A673 (cell line): Measurements from ENCODE around the gene C3orf49. TPM values are rescaled to one million over a fixed set of nuclear protein-coding genes. Genes with fewer than 3 reads are reported as not detected.

Experiments
- BruUV-seq: library from RNA; stranded (reverse); fragments of 400-500 nt; replicated peaks from 2 replicates; lab custom pipeline; 2021; lab: Mats Ljungman, UMichigan
- CTCF ChIA-PET: fragments of 300-600 bp; sonication (Branson Sonifier 250); formaldehyde crosslinking; loops from one replicate; lab custom pipeline; 2022; ENCODE audit warnings: antibody characterized with exemption; lab: Charles Lee
- POLR2A ChIA-PET: fragments of 300-600 bp; sonication (Branson Sonifier 250); formaldehyde crosslinking; loops from one replicate; lab custom pipeline; 2022; ENCODE audit warnings: antibody characterized with exemption; ENCODE audit not compliant: low non-redundant PET; lab: Charles Lee
- DNase-seq: peaks from one replicate; pipeline ENCODE4 v3.0.0-alpha.2; 2015; ENCODE audit warnings: low spot score
- H3K27ac ChIP-seq: fragments of 200-600 bp; sonication (generic); 2 replicates; pipeline ENCODE4 v1.5.1; 2016; ENCODE audit warnings: mixed run types, low read depth, mild to moderate bottlenecking, mixed read lengths, antibody characterized with exemption, low read length; ENCODE audit not compliant: poor library complexity, severe bottlenecking
- H3K27me3 ChIP-seq: fragments of 200-600 bp; sonication (generic); replicated peaks from 2 replicates; pipeline ENCODE4 v1.6.1; 2017; ENCODE audit warnings: mixed run types, low read depth, mild to moderate bottlenecking, mixed read lengths, antibody characterized with exemption, low read length; ENCODE audit not compliant: insufficient read depth, poor library complexity
- H3K36me3 ChIP-seq: fragments of 200-600 bp; sonication (generic); 2 replicates; pipeline ENCODE4 v1.6.1; 2016; ENCODE audit warnings: mixed run types, mild to moderate bottlenecking, mixed read lengths, antibody characterized with exemption, low read length; ENCODE audit not compliant: insufficient read depth, poor library complexity, severe bottlenecking
- H3K4me1 ChIP-seq: fragments of 200-600 bp; sonication (generic); 2 replicates; pipeline ENCODE4 v1.6.1; 2017; ENCODE audit warnings: mixed run types, mild to moderate bottlenecking, mixed read lengths, antibody characterized with exemption, low read length; ENCODE audit not compliant: insufficient read depth, poor library complexity, severe bottlenecking
- H3K4me3 ChIP-seq: fragments of 200-600 bp; sonication (generic); 2 replicates; pipeline ENCODE4 v1.5.1; 2016; ENCODE audit warnings: low read depth, mixed run types, mild to moderate bottlenecking, mixed read lengths, low read length; ENCODE audit not compliant: poor library complexity, severe bottlenecking
- H3K9me3 ChIP-seq: fragments of 200-600 bp; sonication (generic); 2 replicates; pipeline ENCODE4 v1.6.1; 2016; ENCODE audit warnings: mixed run types, low read depth, mild to moderate bottlenecking, mixed read lengths, antibody characterized with exemption, low read length; ENCODE audit not compliant: poor library complexity, severe bottlenecking
- CTCF ChIP-seq: fragments of 300-800, 200-600 bp; sonication (generic); conservative IDR thresholded peaks from 2 replicates; pipeline ENCODE4 v1.5.1; 2017; ENCODE audit warnings: low read depth, mild to moderate bottlenecking, antibody characterized with exemption, low read length, moderate library complexity, mixed read lengths
- EZH2 ChIP-seq: fragments of 200-600 bp; sonication (generic); IDR thresholded peaks from 2 replicates; pipeline ENCODE4 v1.6.1; 2017; ENCODE audit warnings: borderline replicate concordance, low read depth, mild to moderate bottlenecking, mixed read lengths, antibody characterized with exemption, low read length; ENCODE audit not compliant: poor library complexity, severe bottlenecking
- intact Hi-C: fragments of 100-400 bp; cut with micrococcal nuclease; formaldehyde crosslinking; loops from one replicate; pipeline ENCODE4 v1.10.0; 2022; ENCODE audit not compliant: unreplicated experiment
- total RNA-seq: library from RNA; stranded (reverse); gene quantifications from 2 replicates; pipeline ENCODE4 v1.2.3, GENCODE V29; 2021

The C3orf49 gene
- total RNA-seq, 1 experiment from 2014 or later: not detected

GRCh38 chr3:63860776-63861175 lies 41.7 kb downstream of the C3orf49 start:
- intact Hi-C loops: no loop called here
- POLR2A ChIA-PET: no interaction called here
- TF ChIP-seq CTCF (no peak), EZH2 (no peak)
- Histone ChIP-seq H3K4me3 (no peak overlapping the region), H3K4me1 (no peaks in the 10 kb centered on the region), H3K27me3 (no peaks in the 10 kb centered on the region), H3K9me3 (no peaks in the 10 kb centered on the region), H3K27ac (no peak overlapping the region), H3K36me3 (no peaks in the 10 kb centered on the region)
- no TSS peak for BruUV-seq
- no peak for DNase-seq
- CTCF ChIA-PET: no interaction called here

- POLR2A ChIA-PET: no interaction called here
Measured at GRCh38 chr3:63861306-63861705, 42.2 kb downstream of the C3orf49 start.

GRCh38 chr3:63862804-63863149 lies 43.7 kb downstream of the C3orf49 start:
- H3K9me3 ChIP-seq: no peaks in the 10 kb centered on the region
- DNase-seq: no peak
- intact Hi-C loops: no loop called here
- no peaks in the 10 kb centered on the region for H3K4me1 ChIP-seq
- POLR2A ChIA-PET: no interaction called here
- TF ChIP-seq CTCF (no peak), EZH2 (no peak)
- H3K27me3 ChIP-seq: no peaks in the 10 kb centered on the region
- peak overlapping the region; percentile 91 for H3K27ac ChIP-seq
- BruUV-seq: no TSS peak
- CTCF ChIA-PET: no interaction called here
- H3K4me3 ChIP-seq: peak overlapping the region; percentile 76
- H3K36me3 ChIP-seq: no peaks in the 10 kb centered on the region

More at GRCh38 chr3:63861306-63861705, 42.2 kb downstream of the C3orf49 start:
- no peaks in the 10 kb centered on the region for H3K4me1 ChIP-seq
- no peak for DNase-seq
- no peaks in the 10 kb centered on the region for H3K9me3 ChIP-seq
- no peaks in the 10 kb centered on the region for H3K36me3 ChIP-seq
- no peak for TF ChIP-seq CTCF
- no peak for TF ChIP-seq EZH2
- CTCF ChIA-PET: no interaction called here
- no peak overlapping the region for H3K4me3 ChIP-seq
- no TSS peak for BruUV-seq
- intact Hi-C loops: no loop called here
- no peaks in the 10 kb centered on the region for H3K27me3 ChIP-seq
- H3K27ac ChIP-seq: no peak overlapping the region
